SU-DHL-6 (cell line): Measurements from ENCODE around the gene DRGX.

ENCODE experiments used
- H2AFZ ChIP-seq: fragments of 200-600 bp; sonication (generic); 2 replicates; pipeline ENCODE4 v1.6.1; 2014; ENCODE audit warnings: low read depth, mild to moderate bottlenecking, moderate library complexity, mixed read lengths, antibody characterized with exemption, low read length; ENCODE audit not compliant: severe bottlenecking
- H3F3A ChIP-seq: fragments of 200-600 bp; shearing (Covaris generic); 2 replicates; pipeline ENCODE4 v1.6.0; 2016; ENCODE audit warnings: antibody characterized with exemption, mild to moderate bottlenecking; ENCODE audit not compliant: insufficient read depth
- H3K27ac ChIP-seq: fragments of 200-600 bp; sonication (generic); 2 replicates; pipeline ENCODE4 v1.5.1; 2016; ENCODE audit warnings: low read depth, mild to moderate bottlenecking, low read length, moderate library complexity, mixed read lengths
- H3K27me3 ChIP-seq: fragments of 200-600 bp; sonication (generic), shearing (Covaris generic); 2 replicates; pipeline ENCODE4 v1.6.0; 2014; ENCODE audit warnings: mild to moderate bottlenecking, low read length
- H3K36me3 ChIP-seq: fragments of 200-600 bp; sonication (generic); 2 replicates; pipeline ENCODE4 v1.6.1; 2014; ENCODE audit warnings: mild to moderate bottlenecking, low read length, mixed read lengths
- H3K4me2 ChIP-seq: fragments of 300-600, 200-600 bp; shearing (Covaris generic), sonication (generic); 2 replicates; pipeline ENCODE4 v1.6.0; 2014; ENCODE audit warnings: low read length, low read depth, mild to moderate bottlenecking; ENCODE audit not compliant: poor library complexity, severe bottlenecking
- H3K4me3 ChIP-seq: fragments of 200-600 bp; sonication (generic); 2 replicates; pipeline ENCODE4 v1.5.1; 2014; ENCODE audit warnings: antibody characterized with exemption, low read length, mild to moderate bottlenecking, mixed read lengths; ENCODE audit not compliant: insufficient read depth, poor library complexity, severe bottlenecking
- H3K79me2 ChIP-seq: fragments of 200-600 bp; sonication (generic); 2 replicates; pipeline ENCODE4 v1.6.1; 2014; ENCODE audit warnings: mild to moderate bottlenecking, low read length, moderate library complexity; ENCODE audit not compliant: insufficient read depth
- H3K9ac ChIP-seq: fragments of 200-600 bp; sonication (generic); 2 replicates; pipeline ENCODE4 v1.7.0; 2014; ENCODE audit warnings: mild to moderate bottlenecking, low read length
- H3K9me2 ChIP-seq: fragments of 200-600 bp; sonication (generic); replicated peaks from 2 replicates; pipeline ENCODE4 v1.6.1; 2014; ENCODE audit warnings: low read length; ENCODE audit not compliant: insufficient read depth
- H3K9me3 ChIP-seq: fragments of 200-600 bp; sonication (generic); 2 replicates; pipeline ENCODE4 v1.6.1; 2014; ENCODE audit warnings: low read length, mixed read lengths; ENCODE audit not compliant: insufficient read depth
- H4K20me1 ChIP-seq: fragments of 200-600 bp; sonication (generic); 2 replicates; pipeline ENCODE4 v1.6.1; 2014; ENCODE audit warnings: low read depth, mild to moderate bottlenecking, antibody characterized with exemption, low read length, moderate library complexity, mixed read lengths
- CTCF ChIP-seq: fragments of 200-600 bp; sonication (generic); IDR thresholded peaks from one replicate; pipeline ENCODE4 v1.5.1; 2017; ENCODE audit warnings: antibody characterized with exemption, mild to moderate bottlenecking, low read length, moderate library complexity; ENCODE audit not compliant: insufficient read depth, poor library complexity, severe bottlenecking
- EZH2phosphoT487 ChIP-seq: fragments of 200-600 bp; sonication (generic), shearing (Covaris generic); conservative IDR thresholded peaks from 2 replicates; pipeline ENCODE4 v1.6.1; 2018; ENCODE audit warnings: mild to moderate bottlenecking, antibody characterized with exemption, low read length, moderate library complexity, mixed read lengths

The DRGX gene

DNA sequence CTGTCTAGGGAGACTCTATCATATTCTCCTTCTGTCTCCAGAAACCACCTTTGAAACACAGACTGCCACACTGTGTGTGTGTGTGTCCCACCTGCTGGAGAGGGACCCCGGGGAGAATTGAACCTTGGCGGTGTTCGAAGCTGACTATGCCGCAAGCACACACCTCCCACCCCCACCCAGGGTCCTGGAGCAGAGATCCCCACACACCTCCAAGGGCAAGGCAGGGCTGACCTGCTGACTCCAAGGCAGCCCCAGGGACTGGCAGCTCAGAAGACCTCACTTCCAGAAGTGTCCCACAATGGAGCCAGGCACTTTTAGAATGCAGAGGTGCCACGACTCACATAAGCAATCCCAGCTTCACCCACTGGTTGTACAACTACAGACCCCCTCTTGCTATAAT lies 13.1 kb downstream of the DRGX start:
- H3K36me3 ChIP-seq = no peaks in the 10 kb centered on the region
- no peaks in the 10 kb centered on the region for H3F3A ChIP-seq
- H3K27ac ChIP-seq = no peak overlapping the region
- H3K4me3 ChIP-seq = no peak overlapping the region
- no peaks in the 10 kb centered on the region for H3K9me3 ChIP-seq
- no peaks in the 10 kb centered on the region for H4K20me1 ChIP-seq
- H3K9me2 ChIP-seq = no peaks in the 10 kb centered on the region
- TF ChIP-seq CTCF (no peak), EZH2phosphoT487 (no peak)
- no peak overlapping the region for H3K9ac ChIP-seq
- no peaks in the 10 kb centered on the region for H3K27me3 ChIP-seq
- H3K4me2 ChIP-seq = no peak overlapping the region
- no peak overlapping the region for H2AFZ ChIP-seq
- H3K79me2 ChIP-seq = no peaks in the 10 kb centered on the region

DNA sequence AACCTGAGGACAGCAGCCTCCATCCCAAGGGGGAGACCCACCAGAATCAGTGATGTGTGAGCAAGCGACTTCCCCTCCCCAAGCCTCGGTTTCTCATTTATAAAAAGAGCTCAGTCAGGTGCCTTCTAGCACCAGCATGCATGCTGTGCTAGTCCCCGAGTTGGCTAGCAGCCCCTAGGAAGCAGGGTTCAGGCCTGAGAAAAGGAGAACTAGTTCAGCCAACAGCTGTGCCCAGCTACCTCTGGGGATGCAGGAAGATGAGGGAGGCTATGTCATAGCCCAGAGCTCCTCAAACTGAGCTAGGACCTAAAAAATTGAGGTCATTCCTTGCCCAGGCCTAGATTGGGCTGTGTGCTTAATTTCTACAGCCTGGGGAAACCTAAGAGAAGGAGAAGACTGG lies 13.7 kb downstream of the DRGX start:
- no peak overlapping the region for H3K27ac ChIP-seq
- no peak overlapping the region for H2AFZ ChIP-seq
- H3K4me2 ChIP-seq = no peak overlapping the region
- no peaks in the 10 kb centered on the region for H3K9me2 ChIP-seq
- no peaks in the 10 kb centered on the region for H3K36me3 ChIP-seq
- no peaks in the 10 kb centered on the region for H3K79me2 ChIP-seq
- H4K20me1 ChIP-seq = no peaks in the 10 kb centered on the region
- no peaks in the 10 kb centered on the region for H3F3A ChIP-seq
- H3K27me3 ChIP-seq = no peaks in the 10 kb centered on the region
- no peak overlapping the region for H3K4me3 ChIP-seq
- no peak for TF ChIP-seq CTCF
- TF ChIP-seq EZH2phosphoT487 = no peak
- H3K9ac ChIP-seq = no peak overlapping the region
- H3K9me3 ChIP-seq = no peaks in the 10 kb centered on the region

GRCh38 chr10:49381111-49381900 lies 14.6 kb downstream of the DRGX start:
- TF ChIP-seq EZH2phosphoT487 = no peak
- no peak for TF ChIP-seq CTCF
- H3K27me3 ChIP-seq = no peaks in the 10 kb centered on the region
- no peak overlapping the region for H3K4me3 ChIP-seq
- H4K20me1 ChIP-seq = no peaks in the 10 kb centered on the region
- H3K4me2 ChIP-seq = no peak overlapping the region
- H3K9me2 ChIP-seq = no peaks in the 10 kb centered on the region
- H2AFZ ChIP-seq = no peak overlapping the region
- no peaks in the 10 kb centered on the region for H3K36me3 ChIP-seq
- H3F3A ChIP-seq = no peaks in the 10 kb centered on the region
- no peaks in the 10 kb centered on the region for H3K9me3 ChIP-seq
- no peaks in the 10 kb centered on the region for H3K79me2 ChIP-seq
- H3K27ac ChIP-seq = no peak overlapping the region
- H3K9ac ChIP-seq = no peak overlapping the region
